Neural cell (in vitro differentiated cells): ENCODE results near the gene CYP2A6. TPM values are rescaled to one million over a fixed set of nuclear protein-coding genes. Genes with fewer than 3 reads are reported as not detected.

ENCODE experiments used
- H2AFZ ChIP-seq: fragments of 200-600, 300-800 bp; sonication (generic), shearing (Covaris generic); 2 replicates; pipeline ENCODE4 v1.6.0; 2014; ENCODE audit warnings: low read depth, mild to moderate bottlenecking, antibody characterized with exemption, low read length, moderate library complexity
- H3F3A ChIP-seq: fragments of 200-600 bp; shearing (Covaris generic); 2 replicates; pipeline ENCODE4 v1.6.1; 2016; ENCODE audit warnings: mild to moderate bottlenecking, moderate library complexity, mixed read lengths, antibody characterized with exemption, low read length; ENCODE audit not compliant: insufficient read depth, poor library complexity, severe bottlenecking
- H3K27ac ChIP-seq: fragments of 200-600, 300-800 bp; sonication (generic), shearing (Covaris generic); 2 replicates; pipeline ENCODE4 v1.5.1; 2014; ENCODE audit warnings: mild to moderate bottlenecking, low read length, moderate library complexity
- H3K27me3 ChIP-seq: fragments of 300-800, 200-600 bp; sonication (generic), shearing (Covaris generic); 2 replicates; pipeline ENCODE4 v1.6.0; 2014; ENCODE audit warnings: mild to moderate bottlenecking, low read depth, low read length, moderate library complexity; ENCODE audit not compliant: insufficient read depth
- H3K36me3 ChIP-seq: fragments of 300-800, 200-600 bp; sonication (generic), shearing (Covaris generic); 2 replicates; pipeline ENCODE4 v1.5.1; 2014; ENCODE audit warnings: mild to moderate bottlenecking, antibody characterized with exemption, low read length, moderate library complexity; ENCODE audit not compliant: insufficient read depth
- H3K4me2 ChIP-seq: fragments of 300-800, 200-600 bp; sonication (generic), shearing (Covaris generic); 2 replicates; pipeline ENCODE4 v1.6.0; 2014; ENCODE audit warnings: mild to moderate bottlenecking, low read length
- H3K4me3 ChIP-seq: fragments of 300-800, 200-600 bp; sonication (generic), shearing (Covaris generic); 2 replicates; pipeline ENCODE4 v1.5.1; 2014; ENCODE audit warnings: mild to moderate bottlenecking, low read length, moderate library complexity
- H3K79me2 ChIP-seq: fragments of 200-600 bp; shearing (Covaris generic); replicated peaks from 2 replicates; pipeline ENCODE4 v1.6.0; 2014; ENCODE audit warnings: mild to moderate bottlenecking, low read length, moderate library complexity; ENCODE audit not compliant: insufficient read depth
- H3K9ac ChIP-seq: fragments of 300-800, 200-600 bp; sonication (generic), shearing (Covaris generic); 2 replicates; pipeline ENCODE4 v1.6.1; 2016; ENCODE audit warnings: mild to moderate bottlenecking, low read length, mixed read lengths
- H3K9me2 ChIP-seq: fragments of 200-600 bp; shearing (Covaris generic); 2 replicates; pipeline ENCODE4 v1.6.1; 2016; ENCODE audit warnings: mild to moderate bottlenecking, low read length, mixed read lengths; ENCODE audit not compliant: insufficient read depth
- H3K9me3 ChIP-seq: fragments of 200-600, 300-800 bp; sonication (generic), shearing (Covaris generic); 2 replicates; pipeline ENCODE4 v1.6.1; 2016; ENCODE audit warnings: mild to moderate bottlenecking, mixed run types, low read length, moderate library complexity, mixed read lengths
- H4K20me1 ChIP-seq: fragments of 200-600 bp; shearing (Covaris generic); 2 replicates; pipeline ENCODE4 v1.6.1; 2016; ENCODE audit warnings: mild to moderate bottlenecking, mixed run types; ENCODE audit not compliant: insufficient read depth
- EP300 ChIP-seq: fragments of 450-650 bp; conservative IDR thresholded peaks from 2 replicates; pipeline ENCODE4 v1.6.1; 2014; ENCODE audit warnings: antibody characterized with exemption, mild to moderate bottlenecking, moderate library complexity; ENCODE audit not compliant: poor library complexity, severe bottlenecking
- EZH2 ChIP-seq: fragments of 200-600, 300-800 bp; shearing (Covaris generic), sonication (generic); IDR thresholded peaks from 2 replicates; pipeline ENCODE4 v1.6.1; 2014; ENCODE audit warnings: antibody characterized with exemption, low read length, borderline replicate concordance, mild to moderate bottlenecking; ENCODE audit not compliant: insufficient read depth, poor library complexity, severe bottlenecking
- MXI1 ChIP-seq: fragments of 450-650 bp; conservative IDR thresholded peaks from 2 replicates; pipeline ENCODE4 v1.6.1; 2014; ENCODE audit warnings: antibody characterized with exemption, mild to moderate bottlenecking; ENCODE audit not compliant: poor library complexity, severe bottlenecking
- POLR2AphosphoS5 ChIP-seq: IDR thresholded peaks from 2 replicates; pipeline ENCODE4 v1.6.1; 2012
- RAD21 ChIP-seq: fragments of 450-650 bp; conservative IDR thresholded peaks from 2 replicates; pipeline ENCODE4 v1.6.1; 2014; ENCODE audit warnings: antibody characterized with exemption, mild to moderate bottlenecking, moderate library complexity
- SMC3 ChIP-seq: fragments of 450-650 bp; conservative IDR thresholded peaks from 2 replicates; pipeline ENCODE4 v1.6.1; 2014; ENCODE audit warnings: antibody characterized with exemption, mild to moderate bottlenecking, moderate library complexity; ENCODE audit not compliant: poor library complexity
- TAF1 ChIP-seq: IDR thresholded peaks from 2 replicates; pipeline ENCODE4 v1.6.1; 2012; ENCODE audit warnings: low read depth
- polyA plus RNA-seq: library from polyadenylated mRNA; depleted of rRNA; stranded (reverse); fragments of >200 nt; gene quantifications from 2 replicates; pipeline ENCODE4 v1.2.3, GENCODE V29; 2014
- TF ChIP-seq, protein P1 (sequence below): IDR thresholded peaks from 2 replicates; pipeline ENCODE4 v1.6.1; 2012; ENCODE audit warnings: borderline replicate concordance
- TF ChIP-seq, protein P2 (sequence below): fragments of 450-650 bp; IDR thresholded peaks from 2 replicates; pipeline ENCODE4 v1.5.1; 2014; ENCODE audit warnings: antibody characterized with exemption, mild to moderate bottlenecking, moderate library complexity; ENCODE audit not compliant: poor library complexity, severe bottlenecking

Gene CYP2A6
- polyA plus RNA-seq, 1 donor from 2014 or later: not detected

DNA sequence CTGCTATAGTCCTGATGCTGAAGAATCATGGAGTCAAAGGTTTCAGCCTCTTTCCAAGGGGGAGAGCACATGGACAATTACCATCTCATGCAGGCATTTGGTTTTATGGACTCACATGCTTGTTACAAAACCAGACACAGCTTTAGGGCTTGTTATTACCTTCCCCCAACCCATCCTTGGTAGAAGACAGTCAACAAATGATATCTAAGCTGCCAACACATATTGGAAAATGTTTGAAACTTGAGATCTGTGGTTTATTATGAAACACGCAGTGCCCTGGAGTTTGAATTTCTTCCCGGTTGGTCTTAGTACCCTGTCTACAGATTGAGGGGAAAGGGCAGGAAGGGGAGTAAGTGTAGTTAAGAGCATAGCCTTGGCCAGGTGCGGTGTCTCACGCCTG is 12.5 kb upstream of the CYP2A6 start:
- Histone ChIP-seq H3F3A (no peaks in the 10 kb centered on the region), H2AFZ (no peak overlapping the region), H3K9me2 (no peaks in the 10 kb centered on the region), H3K79me2 (no peaks in the 10 kb centered on the region), H3K4me2 (no peak overlapping the region), H3K4me3 (no peak overlapping the region), H3K9me3 (no peaks in the 10 kb centered on the region), H3K36me3 (no peaks in the 10 kb centered on the region), H3K27me3 (no peaks in the 10 kb centered on the region), H3K27ac (no peak overlapping the region), H3K9ac (no peak overlapping the region), H4K20me1 (no peaks in the 10 kb centered on the region)
- TF ChIP-seq SMC3 (no peak), EZH2 (no peak), RAD21 (no peak), EP300 (no peak), POLR2AphosphoS5 (no peak), MXI1 (no peak), TAF1 (no peak)
- TF ChIP-seq, protein P1, sequence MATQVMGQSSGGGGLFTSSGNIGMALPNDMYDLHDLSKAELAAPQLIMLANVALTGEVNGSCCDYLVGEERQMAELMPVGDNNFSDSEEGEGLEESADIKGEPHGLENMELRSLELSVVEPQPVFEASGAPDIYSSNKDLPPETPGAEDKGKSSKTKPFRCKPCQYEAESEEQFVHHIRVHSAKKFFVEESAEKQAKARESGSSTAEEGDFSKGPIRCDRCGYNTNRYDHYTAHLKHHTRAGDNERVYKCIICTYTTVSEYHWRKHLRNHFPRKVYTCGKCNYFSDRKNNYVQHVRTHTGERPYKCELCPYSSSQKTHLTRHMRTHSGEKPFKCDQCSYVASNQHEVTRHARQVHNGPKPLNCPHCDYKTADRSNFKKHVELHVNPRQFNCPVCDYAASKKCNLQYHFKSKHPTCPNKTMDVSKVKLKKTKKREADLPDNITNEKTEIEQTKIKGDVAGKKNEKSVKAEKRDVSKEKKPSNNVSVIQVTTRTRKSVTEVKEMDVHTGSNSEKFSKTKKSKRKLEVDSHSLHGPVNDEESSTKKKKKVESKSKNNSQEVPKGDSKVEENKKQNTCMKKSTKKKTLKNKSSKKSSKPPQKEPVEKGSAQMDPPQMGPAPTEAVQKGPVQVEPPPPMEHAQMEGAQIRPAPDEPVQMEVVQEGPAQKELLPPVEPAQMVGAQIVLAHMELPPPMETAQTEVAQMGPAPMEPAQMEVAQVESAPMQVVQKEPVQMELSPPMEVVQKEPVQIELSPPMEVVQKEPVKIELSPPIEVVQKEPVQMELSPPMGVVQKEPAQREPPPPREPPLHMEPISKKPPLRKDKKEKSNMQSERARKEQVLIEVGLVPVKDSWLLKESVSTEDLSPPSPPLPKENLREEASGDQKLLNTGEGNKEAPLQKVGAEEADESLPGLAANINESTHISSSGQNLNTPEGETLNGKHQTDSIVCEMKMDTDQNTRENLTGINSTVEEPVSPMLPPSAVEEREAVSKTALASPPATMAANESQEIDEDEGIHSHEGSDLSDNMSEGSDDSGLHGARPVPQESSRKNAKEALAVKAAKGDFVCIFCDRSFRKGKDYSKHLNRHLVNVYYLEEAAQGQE: no peak
- TF ChIP-seq, protein P2, sequence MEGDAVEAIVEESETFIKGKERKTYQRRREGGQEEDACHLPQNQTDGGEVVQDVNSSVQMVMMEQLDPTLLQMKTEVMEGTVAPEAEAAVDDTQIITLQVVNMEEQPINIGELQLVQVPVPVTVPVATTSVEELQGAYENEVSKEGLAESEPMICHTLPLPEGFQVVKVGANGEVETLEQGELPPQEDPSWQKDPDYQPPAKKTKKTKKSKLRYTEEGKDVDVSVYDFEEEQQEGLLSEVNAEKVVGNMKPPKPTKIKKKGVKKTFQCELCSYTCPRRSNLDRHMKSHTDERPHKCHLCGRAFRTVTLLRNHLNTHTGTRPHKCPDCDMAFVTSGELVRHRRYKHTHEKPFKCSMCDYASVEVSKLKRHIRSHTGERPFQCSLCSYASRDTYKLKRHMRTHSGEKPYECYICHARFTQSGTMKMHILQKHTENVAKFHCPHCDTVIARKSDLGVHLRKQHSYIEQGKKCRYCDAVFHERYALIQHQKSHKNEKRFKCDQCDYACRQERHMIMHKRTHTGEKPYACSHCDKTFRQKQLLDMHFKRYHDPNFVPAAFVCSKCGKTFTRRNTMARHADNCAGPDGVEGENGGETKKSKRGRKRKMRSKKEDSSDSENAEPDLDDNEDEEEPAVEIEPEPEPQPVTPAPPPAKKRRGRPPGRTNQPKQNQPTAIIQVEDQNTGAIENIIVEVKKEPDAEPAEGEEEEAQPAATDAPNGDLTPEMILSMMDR: no peak

DNA sequence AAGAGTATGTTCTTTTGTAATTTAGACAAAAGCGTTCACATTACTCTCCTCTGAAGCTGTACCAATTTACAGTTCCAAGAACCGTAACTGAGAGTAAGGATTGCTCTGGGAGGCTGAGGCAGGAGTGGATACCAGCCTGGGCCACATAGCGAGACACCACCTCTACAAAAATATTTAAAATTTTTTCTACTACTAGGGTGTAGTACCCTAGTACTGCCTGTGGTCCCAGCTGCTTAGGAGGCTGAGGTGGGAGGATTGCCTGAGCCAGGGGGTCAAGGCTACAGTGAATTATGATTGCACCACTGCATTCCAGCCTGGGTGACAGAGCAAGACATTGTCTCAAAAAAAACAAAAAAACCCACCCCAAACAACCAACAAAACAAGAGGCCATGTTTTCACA is 12.1 kb upstream of the CYP2A6 start:
- H3K4me3 ChIP-seq: no peak overlapping the region
- no peaks in the 10 kb centered on the region for H3K36me3 ChIP-seq
- no peak overlapping the region for H2AFZ ChIP-seq
- no peaks in the 10 kb centered on the region for H3K27me3 ChIP-seq
- H3K79me2 ChIP-seq: no peaks in the 10 kb centered on the region
- TF ChIP-seq TAF1: no peak
- no peak for TF ChIP-seq SMC3
- no peak for TF ChIP-seq EZH2
- no peak for TF ChIP-seq POLR2AphosphoS5
- TF ChIP-seq MXI1: no peak
- TF ChIP-seq, protein P2: no peak
- no peak for TF ChIP-seq RAD21
- TF ChIP-seq EP300: no peak
- TF ChIP-seq, protein P1: no peak
- H3K27ac ChIP-seq: no peak overlapping the region
- no peaks in the 10 kb centered on the region for H4K20me1 ChIP-seq
- H3K9me3 ChIP-seq: no peaks in the 10 kb centered on the region
- no peaks in the 10 kb centered on the region for H3F3A ChIP-seq
- no peak overlapping the region for H3K9ac ChIP-seq
- H3K9me2 ChIP-seq: no peaks in the 10 kb centered on the region
- no peak overlapping the region for H3K4me2 ChIP-seq
